GM18508 (cell line): ENCODE measurements around the gene EXOC3.
"Not testable (repeated sequence)": the region's sequence is repeated elsewhere in the genome, so short reads cannot be mapped to it uniquely, and the experiment has no call there.

Source experiments
- ATAC-seq: cut with Tn5 transposase; IDR thresholded peaks from one replicate; pipeline ENCODE4 v1.9.1; 2021; ENCODE audit warnings: moderate number of reproducible peaks; ENCODE audit not compliant: insufficient read depth, unreplicated experiment

The EXOC3 gene

DNA sequence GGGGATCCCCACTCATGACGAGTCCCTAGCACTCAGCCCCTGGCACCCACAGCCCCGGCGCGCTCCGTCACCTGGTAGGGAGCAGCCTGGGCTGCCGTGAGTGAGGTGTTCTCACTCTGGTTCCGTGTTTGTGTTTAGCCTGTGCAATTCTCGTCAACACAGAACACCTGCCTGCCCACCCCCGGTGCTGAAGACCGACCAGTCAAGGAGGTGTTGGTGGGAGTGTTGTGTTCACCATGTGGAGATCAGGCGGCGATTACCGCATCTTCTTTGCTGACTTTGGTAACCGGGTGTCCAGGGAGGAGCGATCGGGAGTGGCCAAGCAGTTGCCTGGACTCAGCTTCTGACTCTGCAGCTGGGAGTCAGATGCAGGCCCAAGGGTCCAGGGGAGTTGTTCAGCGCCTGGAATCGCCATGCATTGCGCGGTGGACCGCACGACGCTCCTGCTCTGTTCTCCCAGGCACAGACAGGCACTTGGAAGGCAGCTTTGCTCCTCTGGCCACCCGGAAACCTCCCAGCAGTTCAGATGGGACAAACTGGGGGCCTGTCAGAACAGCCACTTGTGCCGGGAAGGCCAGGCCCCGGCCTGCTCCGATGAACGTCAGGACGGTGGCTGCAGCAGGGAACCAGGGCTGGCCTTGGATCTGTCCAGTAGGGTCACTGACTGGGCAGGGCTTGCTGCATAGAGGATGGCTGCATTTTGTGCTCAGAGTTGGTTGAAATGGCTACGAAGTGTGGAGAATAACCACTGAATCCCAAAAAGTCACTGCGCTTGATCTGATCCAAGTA is 28.2 kb downstream of the EXOC3 start:
- ATAC-seq, result no peak

GRCh38 chr5:471750-472058 is 28.7 kb downstream of the EXOC3 start:
- ATAC-seq, result no peak

- no peak for ATAC-seq
These were observed 29.2 kb downstream of the EXOC3 start for GRCh38 chr5:472076-472655.

- ATAC-seq, result no peak
These were observed 29.9 kb downstream of the EXOC3 start for GRCh38 chr5:472656-473550.

GRCh38 chr5:473551-474192 is 30.7 kb downstream of the EXOC3 start:
- no peak for ATAC-seq

GRCh38 chr5:474232-474839 is 31.4 kb downstream of the EXOC3 start:
- ATAC-seq, result not testable (repeated sequence)

GRCh38 chr5:474840-475661 is 32.1 kb downstream of the EXOC3 start:
- ATAC-seq, result no peak

GRCh38 chr5:475704-476101 is 32.7 kb downstream of the EXOC3 start:
- no peak for ATAC-seq

DNA sequence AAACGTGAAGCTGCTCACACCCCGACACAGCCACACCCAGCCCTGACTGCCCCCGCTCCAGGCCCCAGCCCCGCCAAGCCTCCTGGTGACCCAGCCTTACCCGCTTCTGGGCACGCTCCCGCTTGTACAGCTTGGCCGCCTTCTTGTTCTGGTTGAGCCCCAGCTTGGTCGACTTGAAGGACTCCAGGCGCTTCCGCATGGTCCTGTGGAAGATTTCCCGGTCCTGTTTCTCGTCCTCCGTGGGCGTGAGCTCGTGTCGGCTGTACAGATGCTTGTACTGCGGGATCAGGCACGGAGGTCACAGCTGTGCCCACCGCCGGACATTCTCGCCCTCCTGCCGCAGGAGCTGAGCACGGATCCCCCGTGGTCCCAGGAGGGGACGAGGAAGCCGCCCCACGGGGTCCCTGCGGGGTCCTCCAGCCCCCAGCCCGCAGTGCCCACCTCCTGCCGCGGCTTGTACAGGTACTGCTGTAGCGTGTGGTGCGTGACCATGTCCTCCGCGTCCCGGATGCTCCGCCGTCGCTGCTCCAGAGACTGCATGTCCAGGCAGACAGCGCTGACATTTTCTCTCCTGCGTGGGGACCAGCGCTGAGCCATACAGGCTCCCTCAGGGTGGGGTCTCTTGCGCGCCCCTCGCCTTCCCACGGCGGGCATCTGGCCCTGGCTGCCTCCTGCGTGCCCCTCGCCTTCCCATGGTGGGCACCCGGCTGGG is 33.3 kb downstream of the EXOC3 start:
- ATAC-seq, result no peak

DNA sequence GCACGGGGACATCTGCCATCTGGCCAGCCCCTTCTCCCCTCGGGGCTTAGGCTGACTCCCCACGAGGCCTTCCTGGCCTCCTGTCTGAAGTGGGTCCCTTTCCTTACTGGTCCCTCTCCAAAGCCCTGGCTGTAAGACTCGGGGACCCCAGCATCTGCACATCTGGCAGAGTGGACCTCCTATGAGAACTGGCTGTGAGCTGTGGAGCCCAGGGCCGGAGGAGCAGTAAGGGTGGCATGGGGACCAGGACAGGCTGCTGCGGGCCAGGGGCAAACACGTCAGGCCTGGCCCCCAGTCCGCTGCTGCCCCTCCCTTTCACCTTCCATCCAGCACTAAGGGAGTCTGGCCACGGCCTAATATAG is 33.8 kb downstream of the EXOC3 start:
- ATAC-seq, result no peak

DNA sequence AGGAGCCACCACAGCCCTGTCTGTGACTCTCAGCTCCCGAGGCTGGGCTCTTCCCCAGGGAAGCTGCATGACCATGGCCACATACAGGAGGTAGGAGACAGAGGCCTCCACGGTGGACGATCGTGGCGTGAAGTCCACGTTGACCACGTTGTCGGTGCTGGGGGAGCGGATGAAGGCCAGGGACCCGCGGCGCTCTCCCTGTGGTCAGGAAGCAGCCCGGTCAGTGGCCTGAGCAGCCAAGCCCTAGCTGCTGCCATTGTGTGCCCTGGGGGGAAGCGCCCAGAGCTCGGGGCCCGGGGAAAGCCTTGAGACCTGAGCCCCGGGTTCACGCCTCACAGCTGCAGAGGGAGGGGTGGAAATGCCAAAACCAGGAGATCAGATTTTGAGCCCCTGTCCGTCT is 34.3 kb downstream of the EXOC3 start:
- ATAC-seq, result no peak

GRCh38 chr5:477871-478270 is 34.9 kb downstream of the EXOC3 start:
- no peak for ATAC-seq

DNA sequence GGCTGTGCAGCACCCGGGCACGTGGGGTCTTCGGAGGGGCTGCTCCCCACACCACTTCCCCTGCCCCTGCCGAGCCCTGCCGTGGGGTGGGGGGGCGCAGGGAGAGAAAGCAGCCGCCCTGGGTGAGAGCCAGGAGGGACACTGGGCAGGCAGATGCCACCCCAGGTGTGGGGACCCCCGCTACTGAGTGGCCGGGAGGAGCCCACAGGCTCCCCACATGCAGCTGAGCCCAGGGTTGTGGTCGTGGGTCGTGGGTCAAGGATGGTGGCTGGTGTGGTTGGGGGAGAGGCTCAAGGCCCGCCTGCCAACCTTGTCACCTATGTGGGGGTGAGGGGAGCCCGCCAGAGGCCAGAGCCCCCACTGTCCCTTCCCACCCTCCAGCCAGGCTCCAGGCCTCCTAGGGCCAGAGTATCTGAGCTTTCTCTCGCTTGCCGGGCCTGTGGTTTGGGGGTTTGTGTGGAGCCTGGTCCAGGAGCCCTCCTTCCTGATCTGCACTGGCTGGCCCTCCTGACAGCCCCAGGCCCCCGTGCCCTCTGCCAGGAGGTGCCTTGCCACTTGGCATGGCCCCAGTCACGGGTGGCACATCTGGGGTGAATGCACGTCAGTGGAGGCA is 35.5 kb downstream of the EXOC3 start:
- ATAC-seq, result no peak

DNA sequence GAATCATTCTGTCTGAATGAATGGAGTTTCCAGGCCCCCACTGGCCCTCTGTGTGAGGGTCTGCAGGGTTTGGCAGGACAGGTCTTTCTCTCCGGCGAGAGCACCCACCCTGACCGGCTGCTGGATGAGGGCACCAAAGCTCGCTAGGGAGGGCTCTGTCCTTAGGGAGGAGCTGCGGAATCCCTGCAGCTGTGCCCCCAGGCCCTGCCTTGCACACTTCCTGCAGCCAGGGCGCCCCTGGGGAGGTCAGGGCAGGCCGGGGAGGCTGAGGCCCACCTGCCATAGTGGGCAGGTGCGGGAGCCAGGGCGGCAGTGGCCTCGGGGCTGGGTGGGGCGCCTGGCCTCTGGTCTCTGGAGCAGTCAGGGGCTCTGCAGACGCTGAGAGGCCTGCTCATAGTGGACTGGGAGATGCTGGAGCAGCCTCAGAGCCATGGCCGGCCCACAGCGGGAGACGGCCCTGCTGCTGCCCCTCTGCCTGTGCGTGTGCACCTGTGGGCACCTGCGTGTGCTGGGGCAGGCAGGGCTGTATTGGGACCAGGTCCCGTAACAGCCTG is 36.1 kb downstream of the EXOC3 start:
- ATAC-seq, result no peak

DNA sequence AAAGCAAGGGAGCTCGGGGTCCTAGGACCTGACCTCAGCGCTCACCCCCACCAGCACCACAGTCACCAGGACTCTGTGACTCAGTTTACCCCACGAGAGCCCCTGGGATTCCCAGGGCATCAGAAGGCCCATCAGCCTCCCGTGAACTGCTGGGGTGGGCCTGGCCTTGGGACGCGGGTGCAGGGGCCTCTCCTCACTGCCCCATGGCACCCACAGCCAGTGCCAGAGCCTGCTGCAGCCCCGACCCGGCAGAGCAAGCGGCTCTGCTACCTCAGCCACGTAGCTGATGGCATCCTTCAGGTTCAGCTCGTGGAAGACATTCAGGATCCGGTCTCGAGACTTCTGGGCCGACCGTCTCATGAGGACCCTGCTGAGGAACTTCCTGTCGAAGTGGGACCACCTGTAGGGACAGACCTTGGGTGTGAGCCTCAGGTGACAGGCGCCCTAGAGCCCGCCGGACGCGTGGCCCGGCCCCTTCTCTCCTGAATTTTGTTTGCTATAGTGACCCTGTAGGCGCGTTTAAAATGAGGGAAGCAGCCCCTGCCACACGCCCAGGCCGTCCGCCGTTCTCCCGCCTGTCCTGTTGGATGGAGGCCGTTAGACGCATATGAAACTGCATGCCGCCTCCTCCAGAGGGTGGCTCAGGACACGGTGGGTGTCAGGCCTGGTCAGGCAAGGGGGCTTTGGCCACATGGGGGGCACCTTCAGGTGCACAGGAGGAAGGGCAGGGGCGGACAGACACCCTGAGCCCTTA is 36.8 kb downstream of the EXOC3 start:
- no peak for ATAC-seq

GRCh38 chr5:481347-481746 is 38.4 kb downstream of the EXOC3 start:
- ATAC-seq, result no peak

GRCh38 chr5:482021-482420 is 39.0 kb downstream of the EXOC3 start:
- no peak for ATAC-seq

DNA sequence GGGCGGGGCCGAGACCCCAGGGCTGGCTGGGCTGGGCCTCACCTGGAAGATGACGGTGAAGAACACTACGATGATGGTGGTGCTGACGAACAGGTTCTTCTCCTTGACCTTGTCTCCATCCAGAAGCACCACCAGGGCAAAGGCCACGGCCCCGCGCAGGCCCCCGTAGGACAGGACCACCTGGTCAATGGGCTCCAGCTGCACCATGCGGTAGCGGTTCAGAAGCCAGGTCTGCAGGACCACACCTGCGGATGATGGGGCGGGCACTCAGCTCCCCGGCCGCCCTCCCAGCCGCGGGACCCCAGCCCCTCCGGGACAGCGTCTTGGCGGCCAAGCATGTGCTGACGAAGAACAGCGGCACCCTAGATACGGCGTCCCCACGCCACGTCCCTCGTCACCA is 39.5 kb downstream of the EXOC3 start:
- ATAC-seq, result no peak
